ENCODE data around the gene TUBA1A.
"Not testable (repeated sequence)": the region's sequence is repeated elsewhere in the genome, so short reads cannot be mapped to it uniquely, and the experiment has no call there.

Gene TUBA1A

GRCh38 chr12:49200919-49201594 is 12.2 kb upstream of the TUBA1A start:
- peak; percentile 71 for DNase-seq

DNA sequence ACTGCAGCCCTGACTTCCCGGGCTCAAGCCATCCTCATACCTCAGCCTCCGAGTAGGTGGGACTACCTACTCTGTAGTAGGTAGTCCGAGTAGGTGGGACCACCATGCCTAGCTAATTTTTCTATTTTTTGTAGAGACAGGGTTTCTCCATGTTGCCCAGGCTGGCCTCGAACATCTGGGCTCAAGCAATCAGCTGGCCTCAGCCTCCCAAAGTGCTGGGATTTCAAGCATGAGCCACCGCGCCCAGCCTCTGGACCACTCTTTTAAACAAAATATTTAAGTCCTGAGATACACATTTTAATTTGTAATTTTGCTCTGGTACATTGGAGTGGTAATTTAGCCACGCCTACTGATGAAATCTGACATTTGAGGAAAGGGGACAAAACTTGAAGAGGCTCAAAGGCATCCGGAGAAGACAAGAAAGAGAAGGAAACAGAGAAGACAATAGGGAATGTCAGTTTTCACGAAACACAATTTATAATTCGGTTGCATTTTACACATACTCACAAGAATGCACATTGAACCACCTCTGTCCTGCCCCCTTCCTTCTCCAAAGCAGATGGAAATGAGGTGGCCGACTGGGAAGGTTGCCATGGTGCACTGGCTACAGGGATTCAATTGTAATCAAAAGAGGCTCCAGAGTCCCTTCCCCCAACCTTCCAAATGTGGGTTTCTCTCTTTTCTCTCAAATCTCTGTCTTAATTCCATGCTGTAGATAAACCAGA is 9.7 kb upstream of the TUBA1A start:
- no peak for DNase-seq

DNA sequence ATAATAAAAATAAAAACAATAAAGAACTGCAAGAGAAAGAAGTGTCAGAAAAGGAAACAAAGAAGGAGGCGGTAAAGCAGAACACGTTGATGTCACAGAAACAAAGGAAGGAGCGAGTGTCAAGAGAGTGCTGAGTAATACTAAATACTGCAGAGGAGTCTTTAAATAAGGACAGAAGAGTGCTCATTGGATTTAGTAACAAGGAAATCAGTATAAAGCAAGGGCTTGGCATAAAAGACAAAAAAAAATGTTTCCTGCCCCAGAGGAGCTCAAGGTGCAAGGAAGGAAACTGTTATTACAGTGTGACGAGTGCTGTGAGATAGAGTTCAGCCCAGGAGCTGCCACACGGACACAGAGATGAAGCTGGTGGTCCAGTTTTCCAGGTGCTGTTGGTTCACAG is 8.4 kb upstream of the TUBA1A start:
- no peak for DNase-seq

DNA sequence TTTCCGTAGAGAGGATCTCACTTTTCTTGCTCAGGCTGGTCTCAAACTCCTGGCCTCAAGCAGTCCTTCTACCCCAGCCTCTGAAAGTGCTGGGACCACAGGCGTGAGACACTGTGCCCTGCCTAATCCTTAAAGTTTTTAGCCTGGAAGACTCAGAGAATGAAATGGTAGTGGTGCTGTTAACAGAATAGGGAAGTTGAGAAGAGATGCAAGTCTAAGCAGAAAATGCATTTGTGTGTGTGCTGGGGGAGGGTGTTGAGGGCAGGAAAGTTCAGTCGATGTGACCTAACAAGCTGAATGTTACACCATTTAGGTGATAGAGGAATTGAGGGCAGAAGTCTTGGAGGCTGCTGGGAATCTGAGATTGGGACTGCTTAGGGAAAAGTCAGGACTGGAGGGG is 6.9 kb upstream of the TUBA1A start:
- peak; percentile 55 for DNase-seq

DNA sequence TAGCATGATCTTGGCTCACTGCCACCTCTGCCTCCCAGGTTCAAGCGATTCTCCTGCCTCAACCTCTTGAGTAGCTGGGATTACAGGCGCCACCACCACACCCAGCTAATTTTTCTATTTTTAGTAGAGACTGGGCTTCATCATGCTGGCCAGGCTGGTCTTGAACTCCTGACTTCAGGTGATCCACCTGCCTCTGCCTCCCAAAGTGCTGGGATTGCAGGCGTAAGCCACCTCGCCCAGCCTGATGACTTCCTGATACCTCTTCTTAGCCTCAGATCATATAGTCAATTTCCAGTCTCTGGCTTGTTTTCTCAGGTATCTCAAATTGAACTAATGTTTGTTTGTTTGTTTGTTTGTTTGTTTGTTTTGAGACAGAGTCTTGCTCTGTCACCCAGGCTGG is 4.9 kb upstream of the TUBA1A start:
- not testable (repeated sequence) for DNase-seq

GRCh38 chr12:49191498-49191897 is 2.6 kb upstream of the TUBA1A start:
- DNase-seq, result not testable (repeated sequence)

GRCh38 chr12:49190974-49191373 is 2.1 kb upstream of the TUBA1A start:
- no peak for DNase-seq

DNA sequence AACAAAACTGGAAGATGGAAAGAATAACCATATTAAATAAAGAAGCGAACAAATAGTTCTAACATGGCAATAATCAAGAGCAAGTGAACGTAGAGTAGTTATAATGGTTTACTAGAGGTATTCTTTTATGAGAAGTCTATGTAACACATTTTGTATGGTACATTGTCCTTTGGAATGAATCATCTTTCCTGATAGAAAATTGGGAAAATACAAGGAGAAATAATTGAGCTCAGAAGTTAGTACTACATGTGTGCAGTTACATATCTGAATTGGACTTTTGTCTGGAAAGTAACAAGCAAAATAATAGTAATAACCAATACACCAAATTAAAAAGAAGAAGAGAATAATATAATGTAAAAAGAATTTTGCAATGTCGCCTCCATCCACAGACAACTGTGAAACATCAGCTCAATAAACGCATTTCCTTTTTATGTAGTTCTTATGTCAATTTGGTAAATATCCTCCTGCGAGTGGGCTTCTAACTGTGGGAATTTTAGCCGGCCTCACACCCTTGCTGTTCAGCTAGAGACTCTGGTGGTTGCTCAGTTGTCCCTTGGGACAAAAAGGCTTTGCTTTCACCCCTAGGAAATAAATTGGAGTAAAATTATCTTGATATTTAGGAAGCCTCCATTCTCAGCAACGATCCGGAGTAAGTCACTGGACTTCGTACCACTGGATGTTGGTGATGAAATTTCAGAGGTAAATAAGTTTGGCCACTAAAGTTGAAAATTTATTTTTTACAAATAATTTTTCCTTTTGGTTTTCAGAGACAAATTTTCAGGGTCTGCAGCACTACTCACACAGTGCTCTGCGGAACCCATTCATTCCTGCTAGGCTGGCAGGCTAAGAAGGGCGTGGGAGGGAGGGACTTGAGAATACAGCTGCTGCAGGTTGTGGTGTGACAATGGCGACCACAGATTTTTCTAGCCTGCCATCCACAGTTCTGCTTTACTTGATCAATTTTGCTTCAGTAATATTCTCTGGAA is 1.1 kb upstream of the TUBA1A start:
- no peak for DNase-seq

- DNase-seq, result peak; percentile 90
Measured at GRCh38 chr12:49188201-49188915, 522 bp downstream of the TUBA1A start.

- DNase-seq, result peak; percentile 27
Measured at GRCh38 chr12:49187184-49187583, 1.7 kb downstream of the TUBA1A start.

GRCh38 chr12:49186307-49186706 is 2.6 kb downstream of the TUBA1A start:
- DNase-seq, result not testable (repeated sequence)

GRCh38 chr12:49184697-49185096 is 4.2 kb downstream of the TUBA1A start:
- DNase-seq, result not testable (repeated sequence)

DNA sequence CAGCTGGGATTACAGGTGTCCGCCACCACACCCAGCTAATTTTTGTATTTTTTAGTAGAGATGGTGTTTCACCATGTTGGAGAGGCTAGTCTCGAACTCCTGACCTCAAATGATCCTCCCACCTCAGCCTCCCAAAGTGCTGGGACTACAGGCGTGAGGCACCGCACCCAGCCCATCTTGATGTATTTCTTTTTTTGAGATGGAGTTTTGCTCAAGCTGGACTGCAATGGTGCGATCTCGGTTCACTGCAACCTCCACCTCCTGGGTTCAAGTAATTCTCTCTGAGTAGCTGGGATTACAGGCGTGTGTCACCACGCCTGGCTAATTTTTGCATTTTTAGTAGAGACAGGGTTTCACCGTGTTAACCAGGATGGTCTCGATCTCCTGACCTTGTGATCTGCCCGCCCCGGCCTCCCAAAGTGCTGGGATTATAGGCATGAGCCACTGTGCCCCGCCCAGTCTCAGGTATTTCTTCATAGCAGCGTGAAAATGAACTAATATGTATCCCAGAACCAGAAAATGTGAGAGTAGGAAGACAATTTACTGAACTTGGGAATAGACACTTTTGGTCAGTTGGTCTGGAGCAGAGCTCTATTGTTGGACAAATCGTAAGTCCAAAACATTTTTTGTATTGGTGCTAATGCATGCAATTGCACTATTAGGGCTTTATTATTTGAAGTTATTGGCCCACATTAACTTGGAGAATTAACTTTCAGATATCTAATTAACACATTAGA is 5.5 kb downstream of the TUBA1A start:
- not testable (repeated sequence) for DNase-seq

GRCh38 chr12:49174218-49174617 is 14.7 kb downstream of the TUBA1A start:
- no peak for DNase-seq

- no peak for DNase-seq
Measured at GRCh38 chr12:49170924-49171323, 18.0 kb downstream of the TUBA1A start.

- no peak for DNase-seq
Measured at GRCh38 chr12:49165114-49165513, 23.8 kb downstream of the TUBA1A start.

GRCh38 chr12:49161901-49162300 is 27.0 kb downstream of the TUBA1A start:
- not testable (repeated sequence) for DNase-seq

DNA sequence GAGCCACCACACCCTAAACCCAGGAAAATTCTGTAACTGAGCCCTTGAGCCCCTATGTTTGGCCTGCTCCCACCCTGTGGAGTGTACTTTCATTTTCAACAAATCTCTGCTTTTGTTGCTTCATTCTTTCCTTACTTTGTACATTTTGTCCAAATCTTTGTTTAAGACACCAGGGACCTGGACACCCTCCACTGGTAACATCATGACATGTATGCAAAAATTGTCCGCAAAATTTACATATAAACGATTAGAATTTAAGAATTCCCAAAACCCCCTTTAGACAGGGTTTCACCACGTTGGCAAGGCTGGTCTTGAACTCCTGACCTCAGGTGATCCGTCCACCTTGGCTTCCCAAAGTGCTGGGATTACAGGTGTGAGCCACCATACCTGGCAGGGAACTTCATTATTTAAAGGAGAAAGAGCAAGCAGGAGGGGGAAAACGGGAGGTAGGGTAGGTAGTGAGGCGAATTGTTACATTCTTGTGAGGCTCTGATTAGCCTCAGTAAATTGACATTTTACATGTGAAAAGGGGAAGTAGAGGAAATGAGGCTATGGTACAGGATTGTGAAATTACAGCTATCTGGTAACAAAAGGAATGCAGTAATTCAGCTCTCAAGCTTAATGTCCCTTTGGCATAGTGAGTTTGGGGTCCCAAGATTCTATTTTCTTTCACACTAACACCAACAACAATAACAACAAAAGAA is 27.6 kb downstream of the TUBA1A start:
- DNase-seq, result peak; percentile 74

DNA sequence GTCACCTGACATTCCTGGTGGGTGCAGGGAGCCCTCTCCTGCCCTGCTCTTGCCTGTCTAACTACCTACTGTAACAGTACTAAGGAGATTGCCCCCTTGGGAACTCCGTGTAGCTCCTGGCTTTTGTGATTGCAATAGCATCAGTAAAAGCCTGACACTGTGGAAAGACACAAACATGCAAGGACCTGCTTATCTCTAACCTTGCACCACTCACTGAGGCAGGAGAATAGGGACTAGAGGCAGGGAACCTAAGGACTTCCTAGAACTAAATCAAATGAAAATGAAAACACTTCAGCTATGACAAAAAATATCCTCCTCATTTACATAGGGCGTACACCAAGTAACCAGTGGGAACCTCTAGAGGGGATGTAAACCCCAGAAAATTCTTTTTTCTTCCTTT is 28.5 kb downstream of the TUBA1A start:
- DNase-seq, result peak; percentile 15

DNA sequence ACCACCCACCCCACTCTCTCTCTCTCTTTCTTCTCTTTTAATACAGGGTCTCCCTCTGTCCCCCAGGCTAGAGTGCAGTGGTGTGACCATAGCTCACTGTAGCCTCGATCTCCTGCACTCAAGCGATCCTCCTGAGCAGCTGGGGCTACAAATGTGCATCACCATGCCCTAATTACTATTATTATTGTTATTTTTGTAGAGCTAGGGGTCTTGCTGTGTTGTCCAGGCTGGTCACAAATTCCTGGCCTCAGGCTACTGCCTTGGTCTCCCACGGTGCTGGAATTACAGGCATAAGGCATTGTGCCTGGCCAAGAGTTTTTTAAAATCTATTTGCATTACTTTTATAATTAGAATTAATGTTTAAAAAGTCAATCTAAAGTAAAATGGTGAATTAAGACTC is 34.7 kb downstream of the TUBA1A start:
- DNase-seq, result no peak

DNA sequence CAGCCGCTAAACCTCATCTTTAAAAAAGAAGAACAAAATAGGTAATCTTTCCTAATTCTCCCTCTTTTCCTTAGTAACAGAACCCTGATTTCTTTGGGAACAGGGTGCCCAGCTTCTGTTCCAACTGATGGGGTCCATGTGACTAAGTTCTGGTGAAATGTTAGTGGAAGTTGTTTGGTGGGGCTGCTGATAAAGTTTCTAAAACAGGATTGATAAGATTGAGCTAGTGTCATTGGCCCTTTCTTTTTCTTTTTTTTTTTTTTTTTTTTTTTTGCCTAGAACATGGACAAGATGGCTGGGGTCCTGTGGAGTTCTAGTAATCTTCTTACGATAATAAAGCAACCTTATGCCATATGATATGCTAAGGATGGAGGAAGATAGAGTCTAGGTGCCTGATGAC is 41.5 kb downstream of the TUBA1A start:
- no peak for DNase-seq

Data from hematopoietic multipotent progenitor cell treated with erythropoietin and hydrocortisone succinate and interleukin-3 and kit ligand, for 4 days (in vitro differentiated cells).